Suppressor macrophage treated with lipopolysaccharide for 4 hours (primary cell): ENCODE data around the gene ABHD6.
"Not testable (repeated sequence)": the region's sequence is repeated elsewhere in the genome, so short reads cannot be mapped to it uniquely, and the experiment has no call there.

Experiments
- DNase-seq: peaks from one replicate; pipeline ENCODE4 v3.0.0-alpha.2; 2020

The ABHD6 gene

GRCh38 chr3:58210761-58211460, 26.7 kb upstream of the ABHD6 start, which contains the start of gene DNASE1L3:
Gene DNASE1L3 (minus strand): TSS chr3:58210972. CDS start chr3:58210906, 66 bp downstream.
- no peak for DNase-seq

- peak; percentile 81 for DNase-seq
Observed at GRCh38 chr3:58214484-58215316, 22.9 kb upstream of the ABHD6 start.

- no peak for DNase-seq
Observed at GRCh38 chr3:58215317-58216025, 22.1 kb upstream of the ABHD6 start.

- DNase-seq: no peak
Observed at GRCh38 chr3:58216496-58217195, 20.9 kb upstream of the ABHD6 start.

- peak; percentile 94 for DNase-seq
Observed at GRCh38 chr3:58217209-58217811, 20.3 kb upstream of the ABHD6 start.

- DNase-seq: no peak
Observed at GRCh38 chr3:58218904-58219303, 18.7 kb upstream of the ABHD6 start.

- DNase-seq: no peak
Observed at GRCh38 chr3:58222161-58222724, 15.3 kb upstream of the ABHD6 start.

GRCh38 chr3:58223855-58224254, 13.7 kb upstream of the ABHD6 start:
- DNase-seq: no peak

- not testable (repeated sequence) for DNase-seq
Observed at GRCh38 chr3:58227933-58228332, 9.7 kb upstream of the ABHD6 start.

GRCh38 chr3:58230876-58231552, 6.6 kb upstream of the ABHD6 start:
- DNase-seq: no peak

GRCh38 chr3:58231666-58232065, 5.9 kb upstream of the ABHD6 start:
- DNase-seq: no peak

GRCh38 chr3:58234516-58234931, 3.1 kb upstream of the ABHD6 start:
- peak; percentile 46 for DNase-seq

GRCh38 chr3:58235970-58236369, 1.6 kb upstream of the ABHD6 start:
- DNase-seq: no peak

GRCh38 chr3:58236527-58237237, 910 bp upstream of the ABHD6 start:
- DNase-seq: no peak

GRCh38 chr3:58237941-58238681, 519 bp downstream of the ABHD6 start:
- DNase-seq: peak; percentile 59

GRCh38 chr3:58238830-58239229, 1.2 kb downstream of the ABHD6 start:
- DNase-seq: no peak

- DNase-seq: no peak
Observed at GRCh38 chr3:58241306-58242044, 3.9 kb downstream of the ABHD6 start.

- DNase-seq: no peak
Observed at GRCh38 chr3:58242340-58242739, 4.7 kb downstream of the ABHD6 start.

- not testable (repeated sequence) for DNase-seq
Observed at GRCh38 chr3:58242860-58243259, 5.3 kb downstream of the ABHD6 start.
